ENCODE measurements around the gene RHO. TPM values are rescaled to one million over a fixed set of nuclear protein-coding genes. Genes with fewer than 3 reads are reported as not detected.
"Not testable (repeated sequence)": the region's sequence is repeated elsewhere in the genome, so short reads cannot be mapped to it uniquely, and the experiment has no call there.

Gene RHO
- total RNA-seq, 1 experiment from 2014 or later: not detected

DNA sequence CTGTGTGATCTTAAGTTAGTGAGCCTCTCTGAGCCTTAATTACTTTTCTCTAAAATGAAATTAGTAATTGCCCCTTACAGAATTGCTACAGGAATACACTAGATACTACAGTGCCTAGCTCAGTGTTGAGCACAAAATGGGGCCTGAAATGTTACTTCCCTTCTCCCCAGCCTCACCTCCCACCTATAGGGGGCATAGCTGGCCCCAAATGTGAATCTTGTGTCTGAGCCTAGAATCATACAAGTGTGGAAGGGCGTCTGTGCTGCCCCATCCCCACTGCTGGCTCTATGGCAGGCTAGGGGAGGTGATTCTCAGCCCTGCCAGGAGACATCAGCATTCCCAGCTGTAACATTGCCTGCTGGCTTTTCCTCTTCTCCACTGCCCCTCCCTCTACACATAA, 45.7 kb upstream of the RHO start:
- Histone ChIP-seq H2AFZ (ENCODE audit: low read length) (no peak overlapping the region), H3F3A (ENCODE audit: low read length, unreplicated experiment) (no peaks in the 10 kb centered on the region), H3K27me3 (ENCODE audit: low read length) (no peaks in the 10 kb centered on the region), H3K9me3 (ENCODE audit: low read length) (no peaks in the 10 kb centered on the region), H3K4me3 (ENCODE audit: low read length) (no peak overlapping the region), H3K36me3 (ENCODE audit: low read depth, low read length) (no peaks in the 10 kb centered on the region), H3K4me1 (ENCODE audit: insufficient read depth, low read length) (peaks cover 28% of the 10 kb centered on the region), H3K9ac (ENCODE audit: low read length) (no peak overlapping the region), H3K4me2 (ENCODE audit: low read length) (no peak overlapping the region), H4K20me1 (ENCODE audit: low read length) (no peaks in the 10 kb centered on the region), H3K27ac (ENCODE audit: low read length) (no peak overlapping the region), H3K79me2 (ENCODE audit: low read length) (no peaks in the 10 kb centered on the region), H3K9me2 (replicated peaks; ENCODE audit: low read length) (no peaks in the 10 kb centered on the region)
- no peak for ATAC-seq
- TF ChIP-seq EZH2 (IDR thresholded peaks at IDR 0.05; ENCODE audit: low read length, unreplicated experiment): no peak
- ChIA-PET POLR2A (ENCODE audit: unreplicated experiment) (no interaction called here), CTCF (no interaction called here)
- no peak for DNase-seq
- intact Hi-C loops (cut with micrococcal nuclease): no loop called here
- BruUV-seq (replicated peaks): no TSS peak

DNA sequence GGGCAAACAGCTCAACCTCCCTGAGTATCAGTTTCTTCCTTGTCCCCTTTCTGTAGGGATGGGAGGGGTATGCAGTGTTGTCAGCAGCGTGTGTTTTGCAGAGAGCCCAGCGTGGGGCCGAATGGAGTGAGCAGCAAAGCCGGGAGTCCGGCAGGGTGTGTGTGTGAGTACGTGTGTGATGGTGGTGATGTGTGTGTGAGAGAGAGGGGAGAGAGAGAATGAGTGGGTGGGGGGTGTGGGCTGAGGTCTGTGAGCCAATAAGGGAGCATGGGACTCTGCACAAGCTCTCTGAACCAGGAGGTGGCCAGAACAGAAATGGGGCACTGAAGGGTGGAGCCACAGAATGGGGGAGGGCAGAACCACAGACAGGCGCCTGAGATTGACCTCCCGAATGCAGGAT, 44.6 kb upstream of the RHO start:
- TF ChIP-seq EZH2 (IDR thresholded peaks at IDR 0.05; ENCODE audit: low read length, unreplicated experiment) (no peak), EZH2phosphoT487 (IDR thresholded peaks at IDR 0.05; ENCODE audit: borderline replicate concordance, low read length) (no peak)
- TF ChIP-seq, protein P1, sequence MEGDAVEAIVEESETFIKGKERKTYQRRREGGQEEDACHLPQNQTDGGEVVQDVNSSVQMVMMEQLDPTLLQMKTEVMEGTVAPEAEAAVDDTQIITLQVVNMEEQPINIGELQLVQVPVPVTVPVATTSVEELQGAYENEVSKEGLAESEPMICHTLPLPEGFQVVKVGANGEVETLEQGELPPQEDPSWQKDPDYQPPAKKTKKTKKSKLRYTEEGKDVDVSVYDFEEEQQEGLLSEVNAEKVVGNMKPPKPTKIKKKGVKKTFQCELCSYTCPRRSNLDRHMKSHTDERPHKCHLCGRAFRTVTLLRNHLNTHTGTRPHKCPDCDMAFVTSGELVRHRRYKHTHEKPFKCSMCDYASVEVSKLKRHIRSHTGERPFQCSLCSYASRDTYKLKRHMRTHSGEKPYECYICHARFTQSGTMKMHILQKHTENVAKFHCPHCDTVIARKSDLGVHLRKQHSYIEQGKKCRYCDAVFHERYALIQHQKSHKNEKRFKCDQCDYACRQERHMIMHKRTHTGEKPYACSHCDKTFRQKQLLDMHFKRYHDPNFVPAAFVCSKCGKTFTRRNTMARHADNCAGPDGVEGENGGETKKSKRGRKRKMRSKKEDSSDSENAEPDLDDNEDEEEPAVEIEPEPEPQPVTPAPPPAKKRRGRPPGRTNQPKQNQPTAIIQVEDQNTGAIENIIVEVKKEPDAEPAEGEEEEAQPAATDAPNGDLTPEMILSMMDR (conservative IDR thresholded peaks at IDR 0.05; ENCODE audit: low read depth, low read length): no peak
- Histone ChIP-seq H3F3A (ENCODE audit: low read length, unreplicated experiment) (no peaks in the 10 kb centered on the region), H3K79me2 (ENCODE audit: low read length) (no peaks in the 10 kb centered on the region), H3K9me3 (ENCODE audit: low read length) (no peaks in the 10 kb centered on the region), H2AFZ (ENCODE audit: low read length) (no peak overlapping the region), H3K4me2 (ENCODE audit: low read length) (no peak overlapping the region), H3K27ac (ENCODE audit: low read length) (no peak overlapping the region), H3K36me3 (ENCODE audit: low read depth, low read length) (no peaks in the 10 kb centered on the region), H3K4me1 (ENCODE audit: insufficient read depth, low read length) (peaks cover 28% of the 10 kb centered on the region), H3K9me2 (replicated peaks; ENCODE audit: low read length) (no peaks in the 10 kb centered on the region), H3K27me3 (ENCODE audit: low read length) (no peaks in the 10 kb centered on the region), H3K9ac (ENCODE audit: low read length) (no peak overlapping the region), H4K20me1 (ENCODE audit: low read length) (no peaks in the 10 kb centered on the region), H3K4me3 (ENCODE audit: low read length) (no peak overlapping the region)
- ChIA-PET CTCF (no interaction called here), POLR2A (ENCODE audit: unreplicated experiment) (no interaction called here)
- intact Hi-C loops (cut with micrococcal nuclease): no loop called here
- ATAC-seq (no peak), DNase-seq (no peak)
- BruUV-seq (replicated peaks): no TSS peak

GRCh38 chr3:129485146-129485545, 43.3 kb upstream of the RHO start:
- BruUV-seq (replicated peaks); H3K4me3 ChIP-seq (ENCODE audit: low read length); H3K9me3 ChIP-seq (ENCODE audit: low read length); intact Hi-C loops (cut with micrococcal nuclease); CTCF ChIA-PET; H3F3A ChIP-seq (ENCODE audit: low read length, unreplicated experiment); DNase-seq; H3K27me3 ChIP-seq (ENCODE audit: low read length); H3K79me2 ChIP-seq (ENCODE audit: low read length); H2AFZ ChIP-seq (ENCODE audit: low read length); H3K9me2 ChIP-seq (replicated peaks; ENCODE audit: low read length); POLR2A ChIA-PET (ENCODE audit: unreplicated experiment); H3K36me3 ChIP-seq (ENCODE audit: low read depth, low read length); ATAC-seq; H4K20me1 ChIP-seq (ENCODE audit: low read length): not testable (repeated sequence)
- Histone ChIP-seq H3K9ac (ENCODE audit: low read length) (peak overlapping the region; percentile 25; the same call in 1 of the 2 replicates), H3K4me1 (ENCODE audit: insufficient read depth, low read length) (peaks cover 28% of the 10 kb centered on the region), H3K27ac (ENCODE audit: low read length) (peak overlapping the region; percentile 99), H3K4me2 (ENCODE audit: low read length) (peak overlapping the region; percentile 37)

All from PC-3 (cell line).